ENCODE results near the gene PRDM1. TPM values are rescaled to one million over a fixed set of nuclear protein-coding genes. Genes with fewer than 3 reads are reported as not detected.
"Not testable (repeated sequence)": the region's sequence is repeated elsewhere in the genome, so short reads cannot be mapped to it uniquely, and the experiment has no call there.

PRDM1 gene
- total RNA-seq, 1 donor from 2014 or later: 0.87 TPM

DNA sequence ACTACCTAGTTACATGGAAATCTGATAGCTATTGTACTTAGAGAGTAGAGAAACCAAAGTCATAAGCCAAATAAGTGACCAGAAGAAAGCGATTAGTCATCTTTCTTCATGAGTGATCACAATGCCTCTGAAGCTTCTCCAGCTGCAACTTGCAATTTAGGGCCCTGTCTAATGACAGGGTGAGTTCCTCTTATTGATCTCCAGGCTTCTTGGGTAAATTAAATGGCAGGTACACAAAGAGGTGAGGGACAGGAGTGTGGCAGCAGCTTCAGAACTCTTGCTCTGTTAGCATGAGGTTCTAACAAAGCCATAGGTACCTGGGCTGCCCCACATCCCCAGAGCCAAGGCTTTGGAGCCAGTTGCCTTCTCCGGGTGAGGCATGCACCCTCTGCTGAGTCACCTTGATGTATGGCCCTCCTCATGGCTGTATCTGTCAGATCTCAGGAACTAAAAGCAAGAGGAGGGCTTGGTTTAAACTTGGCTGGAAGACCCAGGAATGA is 60.8 kb downstream of the PRDM1 start:
- DNase-seq (ENCODE audit: missing footprints) (no peak), ATAC-seq (no peak)
- intact Hi-C loops (cut with DNase I): no loop called here

DNA sequence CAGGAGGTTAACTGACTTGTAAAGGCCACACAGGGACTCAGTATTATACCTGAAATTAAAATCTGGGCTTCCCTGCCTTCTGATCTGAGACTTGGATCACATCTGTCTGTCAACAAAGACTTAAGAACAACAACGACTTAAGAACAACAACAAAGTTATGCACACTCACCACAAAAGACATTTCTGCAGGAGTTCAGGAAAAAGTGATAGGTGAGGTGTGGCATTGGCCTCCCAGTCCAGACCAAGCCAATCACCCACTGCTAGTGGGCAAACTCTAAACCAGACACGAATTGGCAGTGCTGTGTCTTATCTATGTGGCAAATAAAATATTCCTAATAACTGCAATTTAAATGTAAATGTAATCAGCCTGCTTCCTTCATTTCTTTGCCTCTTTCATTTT is 61.3 kb downstream of the PRDM1 start:
- intact Hi-C loops (cut with DNase I): no loop called here
- no peak for DNase-seq (ENCODE audit: missing footprints)

DNA sequence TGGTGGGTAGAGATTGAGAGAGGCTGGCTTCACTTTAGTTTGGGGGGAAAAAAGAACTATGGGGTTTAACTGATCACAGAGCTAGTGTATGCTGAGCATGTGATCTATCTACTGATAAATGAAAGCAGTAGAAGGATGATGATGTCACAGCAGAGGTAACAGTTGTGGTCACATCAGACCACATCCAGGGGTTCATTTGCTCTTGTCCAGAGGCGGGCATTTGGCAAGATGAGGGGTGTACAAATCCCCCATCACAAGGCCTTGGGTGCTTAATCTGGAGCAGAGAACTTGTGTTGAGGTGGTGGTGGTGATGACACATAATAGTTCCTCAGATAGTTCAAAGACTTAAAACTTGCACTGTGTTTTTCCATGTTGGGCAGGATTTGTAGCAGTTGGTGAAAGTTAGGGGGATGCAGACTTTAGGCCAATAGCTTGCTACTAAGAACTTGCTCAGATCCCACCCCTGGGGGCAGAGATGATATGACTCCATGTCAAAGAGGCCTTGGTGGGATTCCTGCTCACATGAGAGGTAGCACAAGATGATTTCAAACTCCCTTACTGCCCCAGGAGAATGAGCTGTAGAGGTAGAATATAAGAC is 63.4 kb downstream of the PRDM1 start:
- intact Hi-C loops (cut with DNase I): no loop called here
- ATAC-seq (no peak), DNase-seq (ENCODE audit: missing footprints) (no peak)

More for the DNA sequence above, 61.3 kb downstream of the PRDM1 start:
- no peak for ATAC-seq

DNA sequence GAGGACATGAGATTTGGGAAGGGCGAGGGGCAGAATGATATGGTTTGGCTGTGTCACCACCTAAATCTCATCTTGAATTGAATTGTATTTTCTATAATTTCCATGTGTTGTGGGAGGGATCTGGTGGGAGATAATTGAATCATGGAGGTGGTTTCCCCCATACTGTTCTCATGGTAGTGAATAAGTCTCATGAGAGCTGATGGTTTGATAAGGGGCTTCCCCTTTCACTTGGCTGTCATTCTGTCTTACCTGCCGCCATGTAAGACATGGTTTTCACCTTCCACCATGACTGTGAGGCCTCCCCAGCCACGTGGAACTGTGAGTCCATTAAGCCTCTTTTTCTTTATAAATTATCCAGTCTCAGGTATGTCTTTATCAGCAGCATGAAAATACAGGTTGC is 66.3 kb downstream of the PRDM1 start:
- ATAC-seq; DNase-seq (ENCODE audit: missing footprints); intact Hi-C loops (cut with DNase I): not testable (repeated sequence)

DNA sequence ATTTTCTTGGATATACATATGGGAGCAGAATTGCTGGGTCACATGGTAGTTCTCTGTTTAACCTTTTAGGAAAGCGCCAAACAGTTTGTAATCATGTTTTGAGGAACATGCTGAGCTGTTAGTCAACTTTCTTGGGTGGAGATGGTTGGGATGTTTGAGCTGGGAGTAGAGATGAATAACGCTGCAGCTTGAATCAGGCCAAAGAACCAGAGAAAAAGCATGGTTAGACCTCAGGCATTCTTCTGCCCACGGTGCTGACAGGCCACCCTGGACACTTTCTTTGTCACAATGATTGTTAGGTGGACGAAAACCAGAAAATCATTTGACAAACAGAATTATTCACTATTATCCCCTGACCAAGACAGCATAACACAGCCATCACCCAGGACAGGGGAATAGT is 66.8 kb downstream of the PRDM1 start:
- ATAC-seq (no peak), DNase-seq (ENCODE audit: missing footprints) (no peak)
- intact Hi-C loops (cut with DNase I): no loop called here

DNA sequence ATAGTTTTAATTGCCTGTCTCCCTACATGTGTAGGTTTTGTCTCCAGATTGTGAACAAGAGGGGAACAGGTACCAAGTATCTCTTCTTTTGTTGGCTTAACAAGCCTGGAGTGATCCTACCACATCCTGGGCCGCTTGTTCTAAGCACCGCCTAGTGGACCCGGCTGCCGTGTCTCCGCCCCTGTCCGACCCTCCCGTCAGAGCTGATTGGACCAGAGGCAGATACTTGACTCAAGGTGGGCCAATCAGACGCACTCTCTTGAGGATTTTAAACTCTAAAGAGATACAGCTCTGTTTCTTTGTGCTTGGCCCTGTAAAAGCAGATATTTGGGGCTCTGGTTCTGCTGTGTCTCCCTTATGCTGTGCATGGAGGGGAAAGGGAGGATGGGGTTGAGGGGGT is 68.2 kb downstream of the PRDM1 start:
- DNase-seq (ENCODE audit: missing footprints): no peak
- intact Hi-C loops (cut with DNase I): no loop called here
- ATAC-seq: no peak

DNA sequence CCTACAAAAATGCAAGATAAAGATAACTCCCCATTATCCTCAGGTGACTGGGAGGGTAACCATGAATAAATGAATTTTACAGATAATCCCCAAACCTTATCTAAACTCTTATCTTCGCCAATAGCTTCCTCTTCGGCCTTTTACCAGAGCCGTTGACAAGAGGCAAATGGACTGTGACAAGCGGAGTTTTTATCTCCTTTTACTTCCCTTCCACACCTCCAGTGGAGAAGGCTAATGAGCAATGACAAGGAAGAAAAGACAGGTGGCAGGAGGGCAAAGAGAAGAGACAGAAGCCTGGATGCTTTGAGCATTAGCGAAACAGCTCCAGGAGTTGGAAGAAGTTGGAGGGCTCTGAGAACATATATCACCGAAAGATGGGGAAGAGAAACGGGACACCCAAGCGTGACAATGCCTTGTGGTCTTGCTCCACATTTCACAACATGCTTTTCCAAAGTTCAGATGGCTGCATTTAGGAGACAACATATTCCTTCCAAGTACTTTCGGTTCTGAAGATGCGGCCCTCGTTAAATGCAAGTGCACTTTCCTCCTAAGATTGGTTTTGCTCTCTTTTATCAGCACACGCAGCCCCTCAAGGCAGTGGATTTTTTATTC is 69.2 kb downstream of the PRDM1 start:
- no peak for DNase-seq (ENCODE audit: missing footprints)
- ATAC-seq: no peak
- intact Hi-C loops (cut with DNase I): no loop called here

DNA sequence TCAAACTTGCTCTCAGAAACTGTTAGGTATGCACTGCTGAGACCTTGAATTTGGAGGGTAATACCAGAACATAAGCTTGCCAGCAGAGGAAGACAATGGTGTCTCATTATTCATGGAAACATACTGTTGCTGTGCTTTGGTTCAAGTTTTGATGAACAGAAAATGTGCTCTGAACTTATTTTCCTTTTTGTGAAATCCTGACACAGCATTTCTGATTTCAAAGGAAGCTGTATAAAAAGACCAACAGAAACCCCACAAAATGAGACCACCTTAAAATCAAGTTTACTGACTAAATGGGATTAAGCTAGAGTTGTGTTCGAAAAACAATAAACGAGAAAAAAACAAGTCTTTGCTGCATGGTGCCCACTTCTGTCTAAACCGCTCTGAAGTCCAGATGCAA is 70.3 kb downstream of the PRDM1 start:
- intact Hi-C loops (cut with DNase I): no loop called here
- DNase-seq (ENCODE audit: missing footprints): no peak
- ATAC-seq: no peak

DNA sequence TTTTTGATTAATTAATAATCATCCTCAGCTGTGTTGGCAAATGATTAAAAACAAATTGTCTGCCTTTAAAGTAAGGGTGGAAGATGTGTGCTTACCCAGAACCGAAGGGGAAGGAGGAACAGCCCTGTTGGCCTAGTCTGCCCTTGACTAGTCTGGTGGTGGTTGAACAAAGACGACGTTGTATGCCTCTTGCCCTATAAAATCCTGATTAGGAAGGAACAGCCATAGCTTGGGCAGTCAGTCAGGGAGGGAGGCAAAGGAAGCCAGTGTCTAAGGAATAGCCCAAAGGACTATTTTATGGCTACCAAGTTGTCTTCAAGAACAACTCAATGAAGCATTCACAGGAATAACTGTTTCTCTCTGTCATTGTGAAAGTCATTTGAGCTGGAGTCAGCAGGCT is 70.7 kb downstream of the PRDM1 start:
- no peak for ATAC-seq
- intact Hi-C loops (cut with DNase I): no loop called here
- DNase-seq (ENCODE audit: missing footprints): no peak

DNA sequence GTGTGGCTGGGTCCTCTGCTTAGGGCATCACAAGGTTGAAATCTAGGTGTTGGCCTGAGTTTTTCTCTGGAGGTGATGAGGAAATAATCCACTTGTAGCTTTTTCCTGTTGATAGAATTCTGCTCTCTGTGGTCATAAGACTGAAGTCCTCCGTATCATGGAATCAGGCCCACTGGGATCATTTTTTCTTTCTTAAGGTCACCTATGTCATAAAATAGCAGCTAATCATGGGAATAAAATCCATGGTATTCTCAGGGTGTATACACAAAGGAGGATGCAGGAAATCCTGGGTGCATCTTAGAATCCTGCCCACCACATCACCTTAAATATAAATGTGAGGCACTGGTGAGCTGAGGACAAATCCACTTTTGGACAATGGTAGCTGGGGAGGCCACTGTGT is 72.7 kb downstream of the PRDM1 start:
- intact Hi-C loops (cut with DNase I): no loop called here
- ATAC-seq (no peak), DNase-seq (ENCODE audit: missing footprints) (no peak)

Other genes starting within 250 kb of the PRDM1 start
- gene ATG5, start 239.4 kb downstream of the PRDM1 start, total RNA-seq: 19.2 TPM

Data from Right ventricle myocardium inferior (tissue), 1 donor.